8988T (cell line): Measurements from ENCODE around the gene BBC3.

Experiments
- DNase-seq: peaks from one replicate; pipeline ENCODE4 v3.0.0; 2011

The BBC3 gene

DNA sequence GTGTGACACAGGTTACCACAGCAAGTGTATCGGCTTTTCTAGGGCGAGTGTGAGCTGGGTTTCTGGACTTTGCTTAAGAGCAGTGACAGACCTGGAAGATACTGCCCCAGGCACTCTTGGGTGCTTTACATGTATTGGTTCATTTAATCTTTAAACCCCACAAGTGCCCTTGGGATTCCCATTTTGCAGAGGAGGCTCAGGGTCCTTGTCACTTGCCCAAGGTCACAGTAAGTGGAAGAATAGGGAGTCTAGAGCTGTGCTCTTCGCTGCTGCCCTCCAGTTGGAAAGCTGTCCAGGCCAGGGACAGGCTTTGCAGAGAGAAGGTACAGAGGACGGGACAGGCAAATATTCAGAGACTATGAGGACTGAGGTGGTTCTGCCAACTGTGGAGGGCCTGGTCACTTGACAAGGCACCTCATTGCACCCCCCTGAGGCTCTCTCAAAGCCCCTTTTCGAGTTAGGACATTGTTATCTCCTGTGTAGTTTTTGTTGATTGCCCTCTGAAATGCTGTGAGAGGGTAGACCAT is 42.4 kb downstream of the BBC3 start:
- DNase-seq = no peak

DNA sequence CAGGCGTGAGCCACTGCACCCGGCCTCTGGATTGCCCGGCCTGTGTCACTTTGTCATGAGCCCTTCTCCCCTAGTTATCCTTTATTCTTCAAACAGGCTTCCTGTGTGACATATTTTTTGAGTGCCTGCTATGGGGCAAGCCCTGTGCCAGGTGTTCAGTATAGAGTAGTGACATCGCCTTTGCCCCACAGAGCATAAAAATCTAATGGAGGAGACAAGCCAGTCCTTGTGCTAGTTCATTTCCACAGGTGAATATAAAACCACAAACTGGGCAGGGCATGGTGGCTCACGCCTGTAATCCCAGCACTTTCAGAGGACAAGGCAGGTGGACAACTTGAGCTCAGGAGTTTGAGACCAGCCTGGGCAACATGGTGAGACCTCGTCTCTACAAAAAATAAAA is 43.2 kb downstream of the BBC3 start:
- DNase-seq = no peak

DNA sequence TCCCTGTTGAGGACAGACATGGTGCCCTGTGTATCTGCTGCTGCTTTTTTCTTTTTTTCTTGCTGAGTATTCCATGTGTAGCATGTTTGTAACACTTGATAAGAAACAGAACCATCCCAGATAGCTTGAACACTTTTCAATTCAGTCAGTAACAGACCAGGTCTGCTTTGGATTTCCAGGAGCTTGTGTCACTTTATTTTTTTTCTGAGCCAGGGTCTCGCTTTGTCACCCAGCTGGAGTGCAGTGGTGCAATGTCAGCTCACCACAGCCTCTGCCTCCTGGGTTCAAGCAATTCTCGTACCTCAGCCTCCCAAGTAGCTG is 43.7 kb downstream of the BBC3 start:
- DNase-seq = no peak

DNA sequence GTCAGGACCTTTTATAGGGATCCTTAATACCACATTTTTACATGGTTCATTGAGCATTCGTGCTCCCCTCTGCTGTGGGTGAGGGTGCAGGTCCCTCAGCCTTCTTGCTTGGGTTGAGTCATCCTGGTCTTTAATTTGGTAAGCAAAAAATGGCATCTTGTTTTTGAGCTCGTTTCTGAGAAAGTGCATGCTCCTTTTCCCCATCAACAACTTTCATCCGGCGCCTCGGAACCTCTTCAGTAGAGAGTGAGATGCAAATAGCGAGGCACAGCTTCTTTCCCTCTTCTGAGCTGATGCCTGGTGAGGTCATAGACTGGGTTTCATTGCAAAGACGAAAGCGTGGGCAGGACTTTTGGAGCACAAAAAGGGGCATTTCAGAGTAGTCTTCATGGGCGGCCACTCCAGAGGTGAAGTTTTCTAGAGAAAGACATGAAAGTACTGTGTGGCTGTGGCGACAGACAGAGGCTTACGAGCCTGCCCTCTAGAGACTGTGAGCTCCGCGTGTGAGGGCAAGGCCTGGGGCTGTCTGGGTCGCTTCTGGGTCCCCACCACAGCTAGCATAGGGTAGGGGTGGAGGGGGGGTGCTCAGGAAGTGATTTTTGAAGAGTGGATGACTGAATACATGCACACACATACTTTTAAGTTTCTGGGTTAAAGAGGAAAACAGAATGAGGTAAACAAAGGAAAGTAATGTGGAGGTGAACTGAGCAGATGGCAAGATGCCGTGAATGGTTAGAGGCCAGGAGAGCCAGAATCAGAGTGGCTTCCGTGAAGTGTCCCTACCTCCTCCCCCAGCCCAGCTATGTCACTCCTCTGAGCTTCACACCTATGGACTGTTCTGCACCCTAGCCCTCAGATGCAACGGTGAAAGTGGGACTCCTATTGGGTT is 44.3 kb downstream of the BBC3 start:
- DNase-seq = no peak

DNA sequence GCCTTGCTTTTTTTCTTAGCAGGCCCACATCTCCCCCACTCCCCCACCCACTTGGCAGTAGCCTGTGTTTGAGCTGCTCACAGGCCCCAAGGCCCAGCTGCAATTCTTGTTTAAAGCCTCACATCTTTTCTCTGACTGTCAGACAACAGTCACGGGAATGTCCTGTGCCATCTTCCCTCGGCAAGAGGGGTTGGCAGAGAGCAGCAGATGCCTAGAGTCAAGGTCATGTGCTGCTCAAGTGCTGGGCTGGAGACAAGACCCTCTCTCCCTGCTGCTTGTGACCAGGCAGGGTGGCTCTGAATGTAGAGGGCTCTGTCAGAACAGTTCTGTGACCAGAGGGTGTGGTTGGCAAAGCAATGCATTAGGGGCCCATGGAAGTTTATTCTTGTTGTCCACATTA is 47.4 kb downstream of the BBC3 start:
- no peak for DNase-seq

DNA sequence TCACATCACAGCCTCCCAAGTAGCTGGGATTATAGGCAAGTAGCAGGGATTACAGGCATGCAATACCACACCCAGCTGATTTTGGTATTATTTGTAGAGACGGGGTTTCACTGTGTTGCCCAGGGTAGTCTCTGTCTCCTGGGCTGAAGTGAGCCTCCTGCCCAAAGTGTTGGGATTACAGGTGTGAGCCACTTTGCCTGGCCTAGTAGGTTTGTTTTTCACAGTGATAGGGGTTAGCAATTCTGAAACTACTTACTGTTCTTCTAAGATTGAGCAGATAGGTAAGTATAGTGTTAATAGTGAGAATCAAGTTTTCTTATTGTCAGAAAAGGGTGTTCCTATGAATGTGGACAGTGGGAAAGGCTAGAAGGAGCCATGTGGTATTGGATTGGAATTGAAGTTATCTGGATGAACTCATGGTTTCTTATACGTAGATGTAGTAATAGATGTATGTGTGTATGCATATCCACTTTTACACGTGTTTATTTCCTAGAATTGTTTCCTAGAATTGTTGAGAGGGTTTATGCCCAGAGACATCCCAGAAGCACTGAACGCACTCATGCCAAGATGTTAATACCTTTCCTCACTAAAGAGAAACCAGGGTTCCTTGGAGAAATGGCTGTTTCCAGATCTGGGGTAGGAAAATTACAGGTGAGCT is 51.2 kb downstream of the BBC3 start:
- DNase-seq = no peak

DNA sequence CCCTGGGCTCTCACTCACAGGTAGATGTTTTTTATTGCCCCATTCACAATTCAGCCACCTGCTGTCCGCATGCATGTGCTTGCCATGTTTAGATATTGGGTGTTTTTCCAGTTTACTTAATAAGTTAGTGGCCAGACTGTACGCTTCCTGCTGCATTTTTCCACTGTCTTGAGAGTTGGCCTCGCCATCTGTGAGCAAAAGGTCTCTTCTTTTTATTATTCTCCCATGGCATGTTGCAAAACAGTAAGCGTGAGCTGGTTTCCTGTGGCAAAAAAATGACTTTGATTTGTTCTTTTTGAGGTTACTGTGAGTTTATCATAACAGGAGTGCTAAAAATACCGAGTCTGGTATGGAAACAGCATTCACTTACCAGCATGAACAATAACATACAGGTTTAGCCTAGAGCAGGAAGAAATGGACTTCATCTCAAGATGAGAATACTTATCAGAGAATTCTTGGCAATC is 54.3 kb downstream of the BBC3 start:
- DNase-seq = no peak

DNA sequence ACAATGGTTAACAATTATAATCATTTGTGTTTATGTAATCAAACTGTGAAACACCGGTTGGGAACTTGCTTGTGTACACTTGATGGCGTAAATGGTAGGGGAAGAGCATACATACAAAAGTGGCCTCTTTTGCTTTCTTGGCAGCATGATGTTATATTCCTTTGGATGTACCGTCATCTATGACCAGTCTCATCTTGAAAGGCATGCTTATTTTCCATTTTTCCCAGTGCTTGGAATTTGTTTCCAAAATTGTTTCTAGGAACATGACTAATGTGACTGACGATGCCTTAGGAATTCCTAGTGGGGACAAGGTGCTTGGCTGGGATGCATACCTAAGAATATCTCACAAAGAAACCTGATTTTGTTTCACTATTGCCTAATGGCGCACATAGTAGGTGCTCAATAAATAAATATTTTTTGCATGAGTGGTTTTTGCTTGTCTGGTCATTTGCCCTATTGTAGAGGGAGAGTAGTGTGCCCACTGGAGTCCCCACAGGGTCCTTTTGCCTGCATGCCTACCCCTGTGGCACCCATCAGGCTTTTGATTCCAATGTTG is 54.9 kb downstream of the BBC3 start:
- DNase-seq = no peak

DNA sequence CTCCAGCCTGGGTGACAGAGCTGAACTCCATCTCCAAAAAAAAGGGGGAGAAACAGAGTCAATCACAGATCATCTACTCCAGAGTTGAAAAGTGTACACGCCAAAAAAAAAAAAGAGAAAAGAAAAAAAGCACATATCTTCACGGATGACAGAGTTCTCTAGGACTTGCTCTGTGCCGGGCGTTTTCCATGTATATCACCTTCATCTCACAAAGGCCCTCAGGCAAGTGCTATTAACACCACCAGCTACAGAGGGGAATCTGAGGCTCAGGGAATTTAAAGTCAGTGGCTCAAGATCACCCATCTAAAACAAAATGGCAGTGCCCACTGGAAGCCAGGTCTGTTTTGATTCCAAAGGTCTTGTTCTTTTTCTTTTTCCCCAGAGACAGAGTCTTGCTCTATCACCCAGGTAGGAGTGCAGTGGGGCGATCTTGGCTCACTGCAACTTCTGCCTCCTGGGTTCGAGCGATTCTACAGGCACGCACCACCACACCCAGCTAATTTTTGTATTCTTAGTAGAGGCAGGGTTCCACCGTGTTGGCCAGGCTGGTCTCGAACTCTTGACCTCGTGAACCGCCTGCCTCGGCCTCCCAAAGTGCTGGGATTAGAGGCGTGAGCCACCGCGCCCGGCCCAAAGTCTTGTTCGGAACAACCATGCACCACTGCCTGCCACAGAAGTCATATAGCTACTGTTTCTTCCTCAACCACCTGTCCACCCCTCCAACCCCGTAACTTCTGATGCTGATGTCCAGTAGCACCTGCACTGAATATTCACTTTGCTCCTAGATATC is 58.1 kb downstream of the BBC3 start:
- no peak for DNase-seq
